Parathyroid adenoma (tissue), 2 donors: Measurements from ENCODE around the gene CAT.

Source experiments
- H2AFZ ChIP-seq: fragments of 300-600 bp; sonication (generic); one replicate; pipeline ENCODE4 v1.7.0; 2017; ENCODE audit warnings: antibody characterized with exemption, mild to moderate bottlenecking
- H3K27ac ChIP-seq: fragments of 300-600 bp; sonication (generic); one replicate; pipeline ENCODE4 v1.7.0; 2017
- H3K27me3 ChIP-seq: fragments of 300-600 bp; sonication (generic); one replicate; pipeline ENCODE4 v1.7.0; 2017; ENCODE audit warnings: low read length; ENCODE audit not compliant: control insufficient read depth, insufficient read depth
- H3K36me3 ChIP-seq: fragments of 300-600 bp; sonication (generic); one replicate; pipeline ENCODE4 v1.7.0; 2017; ENCODE audit warnings: low read length; ENCODE audit not compliant: control insufficient read depth, insufficient read depth
- H3K4me1 ChIP-seq: fragments of 300-600 bp; sonication (generic); one replicate; pipeline ENCODE4 v1.7.0; 2017; ENCODE audit warnings: control low read depth
- H3K4me2 ChIP-seq: fragments of 300-600 bp; sonication (generic); one replicate; pipeline ENCODE4 v1.7.0; 2017; ENCODE audit warnings: low read length
- H3K4me3 ChIP-seq: fragments of 300-600 bp; sonication (generic); one replicate; pipeline ENCODE4 v1.7.0; 2017; ENCODE audit warnings: low read depth, low read length
- H3K79me2 ChIP-seq: fragments of 300-600 bp; sonication (generic); one replicate; pipeline ENCODE4 v1.7.0; 2017; ENCODE audit warnings: control low read depth
- H3K9ac ChIP-seq: fragments of 300-600 bp; sonication (generic); one replicate; pipeline ENCODE4 v1.7.0; 2017; ENCODE audit warnings: mild to moderate bottlenecking
- H3K9me3 ChIP-seq: fragments of 300-600 bp; sonication (generic); one replicate; pipeline ENCODE4 v1.7.0; 2017; ENCODE audit warnings: low read length; ENCODE audit not compliant: control insufficient read depth
- CTCF ChIP-seq: fragments of 300-600 bp; sonication (generic); IDR thresholded peaks from one replicate; pipeline ENCODE4 v1.7.0; 2017; ENCODE audit warnings: antibody characterized with exemption, mild to moderate bottlenecking
- donor health status: primary hyperparathyroidism.

Gene CAT

GRCh38 chr11:34521265-34521664 lies 82.5 kb downstream of the CAT start:
- H3K27ac ChIP-seq, result no peak overlapping the region
- H3K79me2 ChIP-seq, result no peaks in the 10 kb centered on the region
- no peak overlapping the region for H3K4me3 ChIP-seq
- H3K27me3 ChIP-seq, result no peaks in the 10 kb centered on the region
- no peaks in the 10 kb centered on the region for H3K36me3 ChIP-seq
- no peaks in the 10 kb centered on the region for H3K9me3 ChIP-seq
- H3K4me2 ChIP-seq, result no peak overlapping the region
- no peak overlapping the region for H3K9ac ChIP-seq
- peaks cover 2% of the 10 kb centered on the region for H3K4me1 ChIP-seq
- no peak for TF ChIP-seq CTCF
- H2AFZ ChIP-seq, result no peak overlapping the region
